ENCODE measurements around the gene PTTG2.
"Not testable (repeated sequence)": the region's sequence is repeated elsewhere in the genome, so short reads cannot be mapped to it uniquely, and the experiment has no call there.

PTTG2 gene

GRCh38 chr4:37960098-37960497, at the start of gene PTTG2:
PTTG2 (plus strand) TSS chr4:37960398; CDS start chr4:37960435, 37 bp downstream.
- DNase-seq, result no peak

GRCh38 chr4:37914539-37914938, 45.7 kb upstream of the PTTG2 start:
- no peak for DNase-seq

GRCh38 chr4:37917388-37917787, 42.8 kb upstream of the PTTG2 start:
- DNase-seq, result no peak

DNA sequence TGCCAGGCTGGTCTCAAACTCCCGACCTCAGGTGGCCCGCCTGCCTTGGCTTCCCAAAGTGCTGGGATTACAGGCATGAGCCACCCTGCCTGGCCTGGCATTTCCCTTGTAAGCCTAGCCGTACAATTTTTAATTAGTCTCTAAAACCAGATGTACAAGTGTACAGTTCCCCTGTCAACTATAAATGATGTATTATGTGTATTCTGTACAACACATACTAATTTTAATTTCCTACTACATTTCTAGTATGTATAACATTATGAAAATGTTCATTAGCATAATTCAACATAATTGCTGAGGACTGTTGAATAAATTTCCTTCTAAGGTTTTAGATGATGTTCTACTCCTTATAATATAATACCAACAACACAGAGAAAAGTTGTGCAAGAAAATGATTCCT, 41.5 kb upstream of the PTTG2 start:
- DNase-seq, result no peak

DNA sequence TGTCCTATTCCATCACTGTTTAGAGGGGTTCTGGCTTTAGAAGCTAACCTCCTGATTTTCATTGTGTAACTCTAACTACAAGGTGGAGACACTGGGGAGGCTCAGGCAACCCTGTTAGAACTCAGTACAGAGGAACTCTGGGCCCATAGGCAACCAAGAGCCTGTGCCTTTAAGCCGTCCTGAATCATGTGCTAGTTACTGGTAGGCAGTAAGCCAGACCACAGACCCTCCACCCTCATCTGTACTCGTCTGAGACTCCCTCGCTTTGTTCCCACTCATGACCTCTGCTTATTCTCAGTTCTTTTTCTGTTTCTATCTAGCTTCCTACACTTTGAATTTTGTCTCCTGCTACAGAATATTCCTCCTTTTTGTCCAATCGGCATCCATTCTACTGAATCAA, 37.9 kb upstream of the PTTG2 start:
- DNase-seq, result no peak

GRCh38 chr4:37923089-37923488, 37.1 kb upstream of the PTTG2 start:
- not testable (repeated sequence) for DNase-seq

DNA sequence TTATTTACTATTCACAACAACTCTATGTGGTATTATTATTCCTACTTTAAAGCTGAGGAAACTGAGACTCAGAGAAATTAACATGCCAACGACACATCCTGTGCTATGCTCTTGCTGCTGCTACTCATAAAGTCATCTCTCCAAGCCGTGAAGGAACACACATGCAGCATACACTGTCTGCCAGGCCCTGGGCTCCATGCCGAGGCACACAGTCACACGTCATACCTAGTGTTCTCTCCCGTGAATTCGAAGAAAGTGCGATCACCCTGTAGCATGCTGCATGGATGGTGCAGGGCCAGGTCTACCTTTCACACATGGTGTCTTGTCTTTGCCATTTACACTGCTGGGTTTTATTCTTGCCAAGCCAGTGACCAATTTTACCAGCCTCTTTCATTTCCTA, 35.3 kb upstream of the PTTG2 start:
- no peak for DNase-seq

DNA sequence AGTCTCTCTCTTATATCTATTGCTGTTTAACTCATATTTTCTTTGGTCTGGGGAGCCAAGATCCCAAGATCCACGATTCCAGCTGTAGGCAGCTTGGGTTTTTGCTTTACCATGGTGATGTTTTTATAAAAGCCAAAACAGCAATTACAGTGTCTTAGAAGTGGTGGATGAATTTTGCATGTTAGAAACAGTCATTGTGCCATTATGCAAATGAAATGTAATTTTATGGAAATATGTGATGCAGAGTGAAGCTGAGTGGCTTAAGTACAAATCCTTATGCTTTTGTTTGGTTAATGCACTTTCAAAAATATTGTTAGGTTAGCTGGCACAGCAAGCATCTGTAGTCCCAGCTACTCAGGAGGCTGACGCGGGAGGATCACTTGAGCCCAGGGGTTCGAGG, 32.8 kb upstream of the PTTG2 start:
- no peak for DNase-seq

DNA sequence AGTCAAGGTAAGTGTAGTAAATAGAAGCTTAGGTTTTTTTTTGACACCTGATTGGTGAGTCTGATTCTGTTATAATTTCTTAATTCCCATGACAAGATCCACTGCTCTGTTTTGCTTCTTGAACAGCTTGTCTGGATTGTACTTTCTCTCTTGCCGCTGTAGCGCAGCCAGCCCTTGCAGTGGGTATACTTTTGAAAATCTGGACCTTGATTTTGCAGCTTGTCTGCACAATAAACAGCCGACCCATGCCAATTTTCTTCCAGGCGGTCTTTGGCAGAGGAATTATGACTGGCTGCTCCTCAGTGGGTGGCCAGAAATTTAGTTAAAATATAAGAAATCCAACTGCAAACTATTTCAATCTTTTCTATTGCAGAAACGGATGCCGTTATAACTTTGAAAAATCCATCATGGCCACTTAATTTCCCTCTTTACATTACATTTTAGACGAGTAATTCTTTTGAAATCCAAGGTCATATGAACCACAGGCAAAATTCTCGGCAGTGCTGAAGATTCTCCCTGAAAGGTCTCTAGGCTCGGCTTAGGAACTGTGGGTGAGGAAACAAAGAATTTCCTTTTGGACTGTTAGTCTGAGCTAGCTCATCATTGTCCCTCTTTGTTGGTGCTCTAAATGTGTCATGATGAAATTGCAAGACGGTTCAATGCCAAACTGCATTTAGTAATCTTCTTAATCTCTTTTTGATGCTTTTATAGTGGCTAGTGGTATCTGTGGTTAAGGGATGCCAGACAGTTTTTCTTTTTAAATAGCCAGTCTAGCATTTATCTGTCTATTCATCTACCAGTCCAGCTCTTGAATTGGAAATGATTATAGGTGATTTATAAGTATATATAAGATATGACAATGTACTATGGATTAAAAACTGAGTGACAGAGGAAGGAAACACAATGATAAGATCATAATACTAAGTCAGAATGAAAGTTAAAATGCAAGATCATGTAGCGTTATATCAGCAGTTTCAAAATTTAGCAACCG, 31.5 kb upstream of the PTTG2 start:
- no peak for DNase-seq

DNA sequence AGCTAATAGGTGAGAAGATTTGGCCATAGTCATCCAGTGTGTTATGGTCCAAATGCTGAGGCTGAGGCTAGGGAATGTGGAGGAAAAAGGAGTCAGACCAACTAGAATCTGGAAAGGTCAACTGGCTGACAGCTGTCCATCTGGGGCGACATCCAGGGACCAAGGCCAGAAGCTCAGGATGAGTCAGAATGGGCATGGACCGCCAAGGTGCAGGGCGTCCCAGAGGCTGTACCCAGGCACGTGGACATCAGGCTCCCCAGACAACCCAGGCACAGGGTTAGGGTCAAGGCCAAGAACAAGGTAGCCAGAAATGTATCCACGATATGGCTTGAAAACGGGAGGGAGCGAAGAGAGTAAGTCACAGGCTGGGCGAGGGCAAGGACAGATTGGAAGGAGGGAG, 26.1 kb upstream of the PTTG2 start:
- DNase-seq, result no peak

DNA sequence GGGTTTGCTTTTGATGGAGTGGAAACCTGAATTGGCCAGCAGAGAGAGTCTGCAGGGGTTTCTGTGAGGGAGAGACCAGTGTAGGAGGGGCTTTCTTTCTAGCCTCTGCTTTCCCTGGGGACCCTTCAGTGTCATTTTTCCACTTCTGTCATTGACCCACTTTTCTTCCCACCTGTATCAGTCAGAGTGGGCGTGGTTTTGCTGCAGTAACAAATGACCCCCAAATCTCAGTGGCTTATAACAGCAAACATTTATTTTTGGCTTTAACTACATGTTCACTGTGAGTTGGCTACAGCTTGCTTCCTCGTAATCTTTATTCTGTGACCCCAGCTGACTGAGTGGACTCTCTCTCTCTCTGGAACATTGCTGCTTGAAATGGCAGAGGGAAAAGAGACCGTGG, 25.6 kb upstream of the PTTG2 start:
- no peak for DNase-seq

DNA sequence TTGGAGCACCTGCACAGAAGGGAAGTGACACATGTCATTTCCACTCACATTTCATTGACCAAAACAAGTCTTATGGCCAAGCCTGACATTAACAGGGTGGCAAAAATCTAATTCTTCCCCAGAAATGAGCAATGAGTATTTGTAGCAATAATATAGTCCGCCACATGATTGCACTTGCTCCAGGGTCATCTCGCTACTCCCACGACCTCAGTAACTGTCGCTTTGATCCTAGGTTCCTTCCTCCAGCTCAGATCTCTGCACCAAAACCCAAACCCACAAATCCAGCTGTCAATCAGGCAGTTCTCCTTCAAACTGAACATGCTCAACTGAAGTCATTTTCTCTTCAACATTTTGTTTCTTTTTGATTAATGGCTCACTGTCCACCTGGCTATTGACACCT, 25.2 kb upstream of the PTTG2 start:
- no peak for DNase-seq

GRCh38 chr4:37936889-37937498, 23.2 kb upstream of the PTTG2 start:
- DNase-seq, result no peak

DNA sequence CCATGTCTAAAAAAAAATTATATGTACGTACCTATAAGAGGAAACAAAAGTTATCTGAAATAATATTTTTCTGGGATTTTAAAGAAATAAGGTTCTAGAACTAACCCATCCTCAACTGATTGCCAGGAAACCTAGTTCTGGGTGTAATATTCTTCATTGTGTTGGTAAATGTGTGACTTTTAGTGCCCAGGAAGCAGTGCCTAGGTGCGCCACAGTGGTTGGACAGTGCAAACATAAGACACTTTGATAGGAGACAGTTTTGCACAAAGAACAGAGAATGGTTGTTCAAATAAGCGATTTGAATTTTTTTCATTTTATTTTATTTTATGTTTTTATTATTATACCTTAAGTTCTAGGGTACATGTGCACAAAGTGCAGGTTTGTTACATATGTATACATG, 22.0 kb upstream of the PTTG2 start:
- no peak for DNase-seq

- no peak for DNase-seq
Measured at GRCh38 chr4:37946503-37947179, 13.6 kb upstream of the PTTG2 start.

DNA sequence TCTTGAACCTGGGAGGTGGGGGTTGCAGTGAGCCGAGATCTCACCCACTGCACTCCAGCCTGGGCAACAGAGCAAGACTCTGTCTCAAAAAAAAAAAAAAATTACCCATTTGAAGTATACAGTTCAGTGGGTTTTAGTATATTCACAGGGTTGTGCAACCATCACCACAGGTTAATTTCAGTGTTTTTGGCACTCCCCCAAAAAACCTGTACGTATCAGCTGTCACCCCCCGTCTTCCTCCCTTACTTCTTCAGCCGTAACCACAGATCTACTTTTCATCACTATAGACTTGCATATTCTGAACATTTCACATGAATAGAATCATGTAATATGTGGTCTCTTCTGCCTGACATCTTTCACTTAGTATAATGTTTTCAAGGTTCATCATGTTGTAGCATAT, 11.7 kb upstream of the PTTG2 start:
- no peak for DNase-seq

- DNase-seq, result no peak
Measured at GRCh38 chr4:37949636-37950426, 10.4 kb upstream of the PTTG2 start.

- no peak for DNase-seq
Measured at GRCh38 chr4:37951461-37952352, 8.5 kb upstream of the PTTG2 start.

DNA sequence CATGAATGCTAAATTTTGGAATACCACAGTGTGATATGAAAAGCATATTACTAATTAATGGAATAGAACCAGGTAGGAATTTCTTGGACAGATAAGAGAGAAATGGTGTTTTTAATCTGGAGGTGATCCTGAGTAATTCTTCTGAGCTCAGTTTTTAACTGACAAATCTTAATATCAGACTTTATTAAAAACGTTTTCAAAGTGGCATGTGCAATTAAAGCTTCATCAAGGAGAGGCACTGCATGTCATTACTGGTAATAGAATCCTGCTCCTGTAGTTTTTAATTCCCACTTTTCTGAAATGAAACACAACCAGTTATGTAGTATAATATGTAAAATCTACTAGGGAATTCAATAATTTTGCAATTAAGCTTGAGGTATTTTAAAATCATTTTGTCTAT, 7.0 kb upstream of the PTTG2 start:
- no peak for DNase-seq

GRCh38 chr4:37953620-37954293, 6.4 kb upstream of the PTTG2 start:
- DNase-seq, result no peak

DNA sequence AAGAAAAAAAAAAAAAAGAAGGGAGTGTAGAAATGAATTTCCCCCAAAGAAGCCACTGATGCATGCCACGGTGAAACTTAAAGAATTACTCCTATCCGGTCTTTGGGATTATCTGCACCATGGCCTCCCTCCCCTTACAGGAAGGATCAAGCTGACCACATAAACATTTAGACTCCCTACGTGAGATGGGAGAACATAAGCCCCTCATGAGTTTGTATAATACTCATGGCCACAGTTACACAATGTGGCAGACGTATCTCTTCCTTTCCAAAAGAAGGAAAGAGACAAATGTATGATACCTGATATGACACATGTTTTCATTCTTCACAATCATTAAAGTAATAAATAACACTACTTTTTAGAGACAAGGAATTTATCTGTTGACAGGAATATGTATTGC, 3.3 kb upstream of the PTTG2 start:
- no peak for DNase-seq

Measured in NCI-H1105 treated with DMSO at 0.1 percent for 48 hours (cell line).